HFF-Myc (cell line): ENCODE results near the gene EPM2A.

ENCODE experiments used
- DNase-seq: peaks from one replicate; pipeline ENCODE4 v3.0.0-alpha.2; 2011; ENCODE audit warnings: low read depth; ENCODE audit errors: extremely low read depth
- H3K4me3 ChIP-seq: replicated peaks from 2 replicates; pipeline ENCODE4 v1.5.1; 2011; ENCODE audit warnings: low read depth, mild to moderate bottlenecking, control low read depth, low read length
- CTCF ChIP-seq: IDR thresholded peaks from 2 replicates; pipeline ENCODE4 v1.5.1; 2012; ENCODE audit warnings: mild to moderate bottlenecking, low read depth, low read length, control low read depth; ENCODE audit errors: missing control alignments

EPM2A gene

GRCh38 chr6:145660676-145661075 is 74.6 kb downstream of the EPM2A start:
- DNase-seq = no peak
- no peak for TF ChIP-seq CTCF

GRCh38 chr6:145656128-145656527 is 79.2 kb downstream of the EPM2A start:
- no peak for DNase-seq
- no peak for TF ChIP-seq CTCF
- no peak overlapping the region for H3K4me3 ChIP-seq

More at GRCh38 chr6:145660676-145661075, 74.6 kb downstream of the EPM2A start:
- H3K4me3 ChIP-seq = no peak overlapping the region

GRCh38 chr6:145652572-145652971 is 82.7 kb downstream of the EPM2A start:
- no peak for TF ChIP-seq CTCF
- H3K4me3 ChIP-seq = no peak overlapping the region
- no peak for DNase-seq

GRCh38 chr6:145651988-145652387 is 83.3 kb downstream of the EPM2A start:
- DNase-seq = no peak
- H3K4me3 ChIP-seq = no peak overlapping the region
- no peak for TF ChIP-seq CTCF

GRCh38 chr6:145648149-145648548 is 87.2 kb downstream of the EPM2A start:
- no peak for DNase-seq

GRCh38 chr6:145647602-145648001 is 87.7 kb downstream of the EPM2A start:
- no peak for DNase-seq
- TF ChIP-seq CTCF = no peak
- H3K4me3 ChIP-seq = no peak overlapping the region

More at GRCh38 chr6:145648149-145648548, 87.2 kb downstream of the EPM2A start:
- no peak overlapping the region for H3K4me3 ChIP-seq
- TF ChIP-seq CTCF = no peak

- no peak overlapping the region for H3K4me3 ChIP-seq
- TF ChIP-seq CTCF = no peak
- DNase-seq = no peak
Measured at GRCh38 chr6:145643760-145644159, 91.6 kb downstream of the EPM2A start.
